HepG2 (cell line): ENCODE results near the gene DPY30. TPM values are rescaled to one million over a fixed set of nuclear protein-coding genes. Genes with fewer than 3 reads are reported as not detected.

Experiments used
- EZH2 ChIP-seq: conservative IDR thresholded peaks from 2 replicates; pipeline ENCODE4 v1.6.1; 2012; ENCODE audit warnings: mild to moderate bottlenecking, low read depth, low read length, moderate library complexity
- FOXK2 ChIP-seq: fragments of 450-650 bp; IDR thresholded peaks from 2 replicates; pipeline ENCODE4 v1.6.1; 2016
- GATA4 ChIP-seq: sonication (generic); IDR thresholded peaks from 2 replicates; pipeline ENCODE4 v1.6.1; 2016; ENCODE audit warnings: antibody characterized with exemption, low read depth, borderline replicate concordance
- HNF4A ChIP-seq: sonication (generic); formaldehyde crosslinking; IDR thresholded peaks from 2 replicates; pipeline ENCODE4 v1.4.0; 2020; ENCODE audit warnings: missing genetic modification reagents
- SALL1 ChIP-seq: sonication (generic); formaldehyde crosslinking; IDR thresholded peaks from 2 replicates; pipeline ENCODE4 v1.8.0; 2022; ENCODE audit warnings: mild to moderate bottlenecking, missing genetic modification reagents
- SP1 ChIP-seq, 2 experiments: fragments of 450-650 bp in 1 of 2; sonication (generic) in 1 of 2; formaldehyde crosslinking in 1 of 2; IDR thresholded peaks; 2 replicates each; pipeline versions ENCODE4 v1.4.0 to v1.6.1; 2016 to 2020; ENCODE audit warnings: missing genetic modification reagents in 1 of 2
- SRSF1 ChIP-seq: fragments of 200-400 bp; formaldehyde crosslinking; optimal IDR thresholded peaks from 2 replicates; pipeline ENCODE3; 2017; ENCODE audit warnings: mild to moderate bottlenecking, low read depth, low read length, moderate library complexity
- TEAD2 ChIP-seq: sonication (generic); formaldehyde crosslinking; IDR thresholded peaks from 2 replicates; pipeline ENCODE4 v1.9.0; 2021; ENCODE audit warnings: missing genetic modification reagents
- TERF1 ChIP-seq: sonication (generic); formaldehyde crosslinking; IDR thresholded peaks from 2 replicates; pipeline ENCODE4 v1.8.0; 2022; ENCODE audit warnings: mild to moderate bottlenecking, missing genetic modification reagents, moderate library complexity
- TFDP1 ChIP-seq: IDR thresholded peaks from 2 replicates; pipeline ENCODE4 v1.6.1; 2016; ENCODE audit warnings: missing compliant biosample characterization, missing genetic modification reagents, borderline replicate concordance
- ZFAT ChIP-seq: sonication (generic); formaldehyde crosslinking; conservative IDR thresholded peaks from 2 replicates; pipeline ENCODE4 v1.8.1; 2023; ENCODE audit warnings: missing genetic modification reagents, inconsistent platforms
- ZHX2 ChIP-seq, 2 experiments: sonication (generic) in 1 of 2; formaldehyde crosslinking in 1 of 2; IDR thresholded peaks; 2 replicates each; pipeline versions ENCODE4 v1.6.1 to v1.9.0; 2014 to 2022; ENCODE audit warnings: antibody characterized with exemption in 1 of 2, borderline replicate concordance in 1 of 2, inconsistent platforms in 1 of 2, low read depth in 1 of 2, missing genetic modification reagents in 1 of 2
- ZNF543 ChIP-seq: sonication (generic); formaldehyde crosslinking; IDR thresholded peaks from 2 replicates; pipeline ENCODE4 v1.4.0; 2020; ENCODE audit warnings: mild to moderate bottlenecking, missing genetic modification reagents
- ZNF850 ChIP-seq: sonication (generic); formaldehyde crosslinking; conservative IDR thresholded peaks from 2 replicates; pipeline ENCODE4 v1.9.0; 2021; ENCODE audit warnings: mild to moderate bottlenecking, missing genetic modification reagents
- ZNF891 ChIP-seq: sonication (generic); formaldehyde crosslinking; IDR thresholded peaks from 2 replicates; pipeline ENCODE4 v1.5.0; 2020; ENCODE audit warnings: mild to moderate bottlenecking, missing genetic modification reagents
- ZSCAN30 ChIP-seq: sonication (generic); formaldehyde crosslinking; IDR thresholded peaks from 2 replicates; pipeline ENCODE4 v1.5.0; 2020; ENCODE audit warnings: mild to moderate bottlenecking, missing genetic modification reagents
- ZXDC ChIP-seq: sonication (generic); formaldehyde crosslinking; IDR thresholded peaks from 2 replicates; pipeline ENCODE4 v1.5.0; 2020; ENCODE audit warnings: mild to moderate bottlenecking, missing genetic modification reagents
- polyA plus RNA-seq, 8 experiments: library from polyadenylated mRNA; depleted of rRNA in 3 of 8; stranded (reverse) in 7 of 8; unstranded in 1 of 8; fragments of >200 nt; fragmentation: Illumina TruSeq in 4 of 8; extraction: Trizol in 4 of 8; gene quantifications; 2 replicates each; pipeline versions ENCODE4 v1.2.1 to v1.2.3, GENCODE V29; 2011 to 2016; ENCODE audit warnings: low read depth in 4 of 8, missing spikeins in 1 of 8, mixed read lengths in 1 of 8; ENCODE audit not compliant: insufficient read depth in 1 of 8
- total RNA-seq, 5 experiments: library from RNA; depleted of rRNA; stranded (reverse); fragments of >200 nt; fragmentation: Illumina TruSeq; extraction: Trizol; gene quantifications; 2 replicates each; pipeline ENCODE4 v1.2.3, GENCODE V29; 2016; ENCODE audit warnings: low read depth in 1 of 5

The DPY30 gene
- total and polyA plus RNA-seq, 2 of the 13 experiments (the other 11 are each of a cell fraction or from before 2014, with no cell fraction given) = 98.1 to 118 TPM

GRCh38 chr2:32039447-32040219 is at the start of gene DPY30 (continued):
- TF ChIP-seq ZNF543 (CRISPR knock-in tag) (peak; percentile 86; the same call in 1 of the 2 replicates), GATA4 (peak; percentile 89), ZSCAN30 (0 out of 2 replicates have a peak, but pooled peaks have one; percentile 75), SALL1 (CRISPR knock-in tag) (peak; percentile 95), SP1 (IDR thresholded peaks at IDR 0.05) (no peak), SP1 (CRISPR knock-in tag; IDR thresholded peaks at IDR 0.05) (no peak; the same call in none of the 2 replicates), TFDP1 (peak; percentile 91), ZFAT (CRISPR knock-in tag) (peak; percentile 72; the same call in 1 of the 2 replicates), HNF4A (CRISPR knock-in tag) (peak; percentile 12; the same call in 1 of the 2 replicates), FOXK2 (no peak), ZXDC (CRISPR knock-in tag) (peak; percentile 77), SRSF1 (peak; percentile 95), EZH2 (no peak), ZHX2 (IDR thresholded peaks at IDR 0.05; ENCODE audit: low read depth) (no peak), ZHX2 (CRISPR knock-in tag; IDR thresholded peaks at IDR 0.05; ENCODE audit: borderline replicate concordance) (peak; percentile 86; the same call in 1 of the 2 replicates), ZNF850 (CRISPR knock-in tag) (no peak), ZNF891 (peak; percentile 87; the same call in 1 of the 2 replicates), TERF1 (CRISPR knock-in tag) (no peak), TEAD2 (CRISPR knock-in tag) (no peak; the same call in 1 of the 2 replicates)
